A549 treated with AZD9567 at 1 μM for 4 hours (cell line): ENCODE measurements around the gene FAM241B. TPM values are rescaled to one million over a fixed set of nuclear protein-coding genes. Genes with fewer than 3 reads are reported as not detected.

Experiments
- total RNA-seq: library from RNA; stranded (reverse); fragments of 200-300 nt; extraction: Qiagen RNA extraction; gene quantifications from 5 replicates; pipeline ENCODE4 v1.2.3, GENCODE V29; 2022; ENCODE audit not compliant: insufficient read depth

FAM241B gene
- 6.3 to 18.6 TPM (median 17.0 TPM) in 5 replicates for total RNA-seq

GRCh38 chr10:69629897-69630650, at the start of gene FAM241B:
TSS of gene FAM241B (plus strand) at chr10:69630247. CDS start at chr10:69631744, 1,497 bp downstream.

Other genes starting within 250 kb of the FAM241B start
- 0.06 to 0.17 TPM (median 0.16 TPM) in 4 of 5 replicates, not detected in the other for gene TACR2, start 213.3 kb upstream of the FAM241B start, total RNA-seq
- 68.5 to 97.1 TPM (median 91.6 TPM) in 5 replicates for gene TSPAN15, start 178.8 kb upstream of the FAM241B start, total RNA-seq
- gene NEUROG3, start 56.8 kb upstream of the FAM241B start, total RNA-seq = not detected in 5 replicates
- gene COL13A1, start 171.7 kb downstream of the FAM241B start, total RNA-seq = 0.12 to 1.1 TPM (median 0.24 TPM) in 5 replicates